GM18873 (cell line): ENCODE measurements around the gene PDE8A.
A peak's percentile ranks its signal among the peaks of the same experiment; 100 is the strongest.
"Not testable (repeated sequence)": the region's sequence is repeated elsewhere in the genome, so short reads cannot be mapped to it uniquely, and the experiment has no call there.

Source experiments
- ATAC-seq: cut with Tn5 transposase; IDR thresholded peaks from one replicate; pipeline ENCODE4 v1.9.1; 2021; ENCODE audit warnings: mild to moderate bottlenecking, moderate library complexity, moderate number of reproducible peaks; ENCODE audit not compliant: unreplicated experiment, low FRiP score

Gene PDE8A

DNA sequence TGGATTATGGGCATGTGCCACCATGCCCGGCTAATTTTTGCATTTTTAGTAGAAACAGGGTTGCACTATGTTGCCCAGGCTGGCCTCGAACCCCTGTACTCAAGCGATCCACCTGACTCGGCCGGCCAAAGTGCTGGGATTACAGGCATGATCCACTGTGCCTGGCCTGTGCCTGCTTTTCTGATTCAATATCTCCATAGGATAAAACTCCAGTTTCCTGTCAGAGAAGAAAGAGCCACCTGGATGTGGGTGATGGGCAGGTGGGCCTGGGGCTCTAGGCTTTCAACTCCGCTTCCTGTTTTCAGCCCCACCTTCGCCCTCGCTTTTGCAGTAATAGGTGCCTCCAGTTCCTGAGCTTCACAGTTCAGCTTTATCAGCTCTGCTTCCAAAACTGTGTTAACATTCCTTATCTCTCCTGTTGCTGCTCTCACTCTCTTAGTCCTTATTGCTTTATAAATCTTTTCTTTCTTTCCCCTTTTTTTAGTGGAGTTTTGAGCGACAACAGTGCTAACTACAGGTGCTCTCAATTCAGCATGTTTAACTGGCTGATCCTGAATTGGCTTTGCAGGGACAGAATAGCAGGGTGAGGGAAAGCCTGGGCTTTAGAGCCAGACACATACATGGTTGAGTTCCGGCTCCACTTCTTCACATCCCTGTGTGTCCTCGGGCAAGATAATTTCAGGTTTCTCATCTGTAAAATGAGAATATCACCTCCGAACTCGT is 21.1 kb upstream of the PDE8A start:
- no peak for ATAC-seq

DNA sequence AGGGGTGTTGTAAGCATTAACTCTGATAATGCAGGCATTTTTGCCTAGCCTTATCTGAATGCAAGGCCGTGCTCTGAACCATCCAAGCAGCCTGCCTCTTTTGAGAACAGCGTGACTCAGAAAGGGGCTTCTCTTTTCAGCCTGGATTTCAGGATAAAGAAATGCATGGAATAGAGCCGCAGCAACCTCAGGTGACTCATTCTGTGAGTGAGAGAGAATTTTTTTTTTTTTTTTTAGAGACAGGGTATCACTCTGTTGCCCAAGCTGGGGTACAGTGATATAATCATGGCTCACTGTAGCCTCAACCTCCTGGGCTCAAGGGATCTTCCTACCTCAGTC is 20.6 kb upstream of the PDE8A start:
- ATAC-seq, result no peak

- ATAC-seq, result no peak
Measured at GRCh38 chr15:84961707-84962106, 19.9 kb upstream of the PDE8A start.

- no peak for ATAC-seq
Measured at GRCh38 chr15:84962955-84963354, 18.7 kb upstream of the PDE8A start.

- no peak for ATAC-seq
Measured at GRCh38 chr15:84967380-84967779, 14.3 kb upstream of the PDE8A start.

DNA sequence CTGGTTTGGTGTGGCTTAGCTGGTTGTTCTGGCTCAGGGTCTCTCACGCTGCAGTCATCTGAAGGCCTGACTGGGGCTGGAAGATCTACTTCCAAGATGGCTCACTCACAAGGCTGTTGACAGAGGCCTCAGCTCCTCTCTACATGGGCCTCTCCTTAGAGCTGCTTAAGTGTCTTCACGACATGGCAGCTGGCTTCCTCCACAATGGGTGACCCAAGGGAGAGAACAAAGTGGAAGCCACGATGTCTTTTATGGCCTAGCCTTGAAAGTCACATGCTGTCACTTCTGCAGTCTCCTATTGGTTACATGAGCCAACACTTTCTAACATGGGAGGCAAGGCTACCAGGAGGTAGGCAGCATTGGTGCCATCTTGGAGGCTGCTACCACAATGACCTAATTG is 13.4 kb upstream of the PDE8A start:
- ATAC-seq, result no peak

DNA sequence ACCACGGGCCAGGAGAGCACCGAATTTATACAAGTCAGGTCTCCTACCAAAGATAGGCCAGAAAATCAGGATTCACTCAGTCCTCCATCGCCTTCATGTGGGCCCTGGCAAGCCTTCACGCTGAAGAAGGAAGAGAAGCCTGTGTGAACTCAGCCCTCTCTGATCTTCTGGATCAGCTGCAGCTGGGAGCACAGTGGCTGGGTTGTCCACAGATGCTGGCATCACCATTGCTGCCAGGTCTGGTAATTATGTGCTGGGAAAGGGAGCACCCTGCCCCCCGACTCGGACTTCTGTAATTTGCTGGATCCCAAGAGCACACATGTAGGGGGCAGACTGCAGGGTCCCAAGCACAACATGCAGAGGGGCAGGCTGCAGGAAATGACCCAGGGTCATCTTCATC is 12.4 kb upstream of the PDE8A start:
- ATAC-seq, result no peak

GRCh38 chr15:84970843-84971242 is 10.8 kb upstream of the PDE8A start:
- ATAC-seq, result no peak

DNA sequence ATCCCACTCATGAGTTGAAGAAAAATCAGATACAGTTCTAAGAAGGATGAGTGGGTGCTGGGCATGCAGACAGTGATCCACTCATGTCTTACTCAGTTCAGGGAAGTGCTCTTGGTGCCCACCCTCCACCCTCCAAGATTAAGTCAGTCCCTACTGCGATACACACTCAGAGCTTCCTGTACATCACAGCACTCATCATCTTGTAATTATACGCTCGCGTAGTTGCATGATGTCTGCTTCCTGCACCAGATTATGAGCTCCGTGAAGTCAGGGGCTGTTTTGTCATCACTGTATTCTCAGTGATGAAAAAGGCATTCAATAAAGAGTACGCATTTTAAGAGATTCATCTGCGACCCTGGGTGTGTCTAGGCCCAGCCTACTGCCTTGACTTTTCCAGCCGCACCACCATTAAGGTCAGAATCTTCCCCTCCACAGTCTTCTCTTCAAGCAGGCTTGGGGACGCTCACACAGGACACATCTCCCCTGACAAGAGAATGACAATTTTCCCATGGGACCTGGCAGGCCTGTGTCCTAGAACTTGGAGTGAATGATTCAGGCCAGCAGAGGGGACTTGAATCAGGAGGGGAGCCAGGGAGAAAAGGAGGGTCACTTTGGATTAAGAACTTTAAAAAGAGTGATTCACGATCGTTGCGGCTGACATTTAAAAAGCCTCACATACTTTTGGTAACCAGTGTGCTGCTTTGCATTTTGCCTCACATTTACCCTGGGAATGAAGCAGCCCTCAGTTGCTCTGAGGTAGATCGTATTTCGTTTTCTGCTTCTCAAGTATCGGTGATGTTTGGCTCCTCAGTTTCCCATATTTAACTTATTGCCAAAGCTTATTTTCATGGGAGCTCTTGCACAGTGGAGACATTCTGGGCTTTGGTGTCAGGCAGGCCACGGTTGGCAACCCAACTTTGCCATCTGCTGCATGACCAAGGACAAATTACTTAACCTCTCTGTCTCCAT is 7.9 kb upstream of the PDE8A start:
- no peak for ATAC-seq

- no peak for ATAC-seq
Measured at GRCh38 chr15:84975871-84976351, 5.7 kb upstream of the PDE8A start.

GRCh38 chr15:84976746-84977345 is 4.8 kb upstream of the PDE8A start:
- ATAC-seq, result no peak

GRCh38 chr15:84979651-84980050 is 2.0 kb upstream of the PDE8A start:
- no peak for ATAC-seq

DNA sequence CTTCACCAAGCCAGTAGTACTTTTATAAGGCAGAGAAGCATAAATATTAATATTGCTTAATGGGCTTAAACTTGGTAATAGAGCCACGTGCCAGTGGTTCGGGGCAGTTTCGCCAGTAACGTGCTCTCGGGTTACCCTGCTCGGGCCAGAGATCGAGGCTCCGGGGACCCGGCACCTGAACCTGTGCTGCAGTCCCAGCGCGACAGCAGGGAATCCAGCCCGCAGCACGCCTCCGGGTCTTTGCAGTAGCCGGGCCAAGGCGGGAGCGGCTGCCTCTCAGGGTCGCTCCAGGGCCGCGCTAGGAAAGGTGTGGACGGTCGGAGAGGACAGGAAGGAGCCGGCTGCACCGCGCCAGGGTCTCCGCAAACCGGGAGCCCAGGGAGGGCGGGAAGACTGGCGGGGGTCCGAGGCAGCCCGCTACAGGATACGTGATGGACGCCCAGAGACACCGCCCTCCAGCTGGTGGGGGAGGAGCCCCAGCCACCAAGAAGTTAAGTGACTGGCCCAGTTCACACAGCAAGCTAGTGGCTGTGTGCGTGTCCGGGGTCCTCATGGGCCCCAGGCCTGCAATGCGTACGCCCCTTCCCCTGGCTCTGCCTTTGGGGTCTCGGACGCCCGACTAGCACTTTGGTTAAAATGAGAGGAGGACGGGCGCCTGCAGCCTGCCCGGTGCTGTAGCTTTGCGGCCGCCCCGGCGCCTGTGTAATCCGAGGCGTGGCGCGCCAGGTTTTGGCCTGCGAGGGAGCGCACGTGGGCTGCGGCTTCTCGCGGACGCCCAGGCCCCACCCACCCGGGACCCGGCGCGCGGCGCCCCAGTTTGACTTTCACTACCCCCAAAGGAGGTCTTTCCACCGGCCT is 1.2 kb upstream of the PDE8A start:
- peak; percentile 53 for ATAC-seq

DNA sequence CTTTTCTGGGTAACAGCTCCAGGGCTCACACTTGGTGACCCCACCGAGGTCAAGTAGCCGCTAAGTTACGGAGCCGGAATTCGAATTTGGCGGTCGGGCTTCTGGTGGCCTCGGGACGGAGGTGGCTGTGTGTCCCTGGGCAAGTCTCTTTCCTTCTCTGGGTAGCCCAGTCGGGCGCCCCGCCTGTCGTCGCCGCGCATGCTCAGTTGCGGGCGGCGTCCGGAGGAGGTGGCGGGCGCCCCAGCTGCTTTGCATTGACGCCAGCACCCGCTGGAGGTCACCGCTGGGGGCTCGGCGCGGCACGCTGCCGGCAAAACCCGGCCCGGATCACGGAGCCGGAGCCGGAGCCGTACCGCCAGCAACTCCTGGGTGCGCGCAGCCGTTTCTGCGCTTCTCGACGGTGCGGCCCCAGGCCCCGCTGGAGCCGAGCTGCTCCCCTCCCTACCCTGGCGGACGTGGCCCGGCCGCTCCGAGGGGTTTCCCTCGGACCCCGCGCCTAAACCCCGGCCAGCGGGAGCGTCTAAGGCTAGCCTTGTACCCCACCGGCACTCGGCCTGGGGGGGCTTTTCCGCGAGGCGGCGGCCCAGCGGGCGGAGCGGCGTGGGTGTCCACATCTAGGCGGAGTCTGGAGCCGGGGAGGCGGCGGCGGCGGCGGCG is 474 bp upstream of the PDE8A start:
- peak; percentile 45 for ATAC-seq

DNA sequence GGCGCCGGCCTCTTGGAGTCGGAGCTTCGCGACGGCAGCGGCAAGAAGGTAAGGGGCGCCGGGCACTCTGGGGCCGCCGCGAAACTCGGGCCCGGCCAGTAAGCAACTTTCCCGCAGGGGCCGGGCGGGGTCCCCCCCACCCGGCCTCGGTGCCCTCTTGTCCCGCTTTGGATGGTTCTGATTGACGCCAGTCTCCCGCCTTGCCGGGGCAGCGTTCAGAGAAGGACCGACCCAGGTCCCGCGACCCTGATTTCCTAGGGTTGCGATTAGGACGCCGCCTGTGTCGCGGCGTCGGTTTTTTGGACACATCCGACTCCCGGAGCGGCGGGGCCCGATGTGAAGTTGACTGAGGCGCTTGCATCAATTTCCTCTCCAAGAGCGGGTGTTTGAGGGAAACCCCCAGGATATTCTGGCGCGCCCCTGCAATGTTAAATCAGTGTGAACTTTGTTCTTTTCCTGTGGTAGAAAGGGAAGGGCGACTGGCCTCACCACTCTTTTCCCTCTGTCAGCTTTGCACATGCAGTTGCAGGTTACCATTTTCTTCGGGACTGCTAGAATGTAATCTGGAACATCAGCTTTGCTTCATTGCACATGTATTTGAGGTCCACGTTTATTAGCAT is 755 bp downstream of the PDE8A start:
- ATAC-seq, result no peak

GRCh38 chr15:84983294-84983693 is 1.6 kb downstream of the PDE8A start:
- no peak for ATAC-seq

DNA sequence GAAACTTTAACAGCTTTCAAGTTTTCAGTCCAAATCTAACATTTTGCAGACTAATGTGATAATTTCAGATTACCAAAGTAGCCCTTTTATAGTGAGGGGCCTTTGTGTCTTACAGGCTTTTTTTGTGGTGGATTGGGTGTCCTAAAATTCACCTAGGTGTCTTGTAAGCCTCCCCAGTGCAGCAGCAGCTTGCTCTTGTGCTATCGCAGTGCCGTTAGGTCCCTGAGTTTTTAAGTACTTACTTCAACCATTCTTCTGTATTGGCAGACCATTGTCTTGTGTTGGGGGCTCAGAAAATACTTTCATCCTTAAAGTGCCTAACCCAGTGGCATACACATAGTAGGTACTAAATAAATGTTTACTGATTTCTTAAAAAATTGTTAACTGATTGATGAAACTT is 2.1 kb downstream of the PDE8A start:
- ATAC-seq, result no peak

DNA sequence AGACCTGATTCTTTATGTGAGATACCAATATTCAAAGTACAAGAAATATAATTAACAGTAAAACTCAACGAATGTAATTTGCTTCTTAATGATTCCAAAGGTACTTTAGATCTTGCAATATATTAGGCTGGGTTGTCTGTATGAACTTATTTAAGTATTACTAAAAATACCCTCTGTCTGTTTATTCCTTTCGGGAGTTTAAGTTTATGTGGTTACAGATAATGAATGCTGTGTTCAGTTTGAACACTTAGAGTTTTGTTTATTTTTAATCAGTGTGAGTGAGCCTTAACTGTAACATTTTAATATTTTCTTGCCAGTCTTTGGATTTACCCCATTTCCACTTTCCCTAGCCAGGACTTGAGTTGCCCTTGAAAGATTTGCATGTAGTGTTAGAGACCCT is 3.5 kb downstream of the PDE8A start:
- no peak for ATAC-seq

GRCh38 chr15:84987351-84987750 is 5.7 kb downstream of the PDE8A start:
- not testable (repeated sequence) for ATAC-seq
